IMR-90 (cell line): ENCODE results near the gene GRM6. TPM values are rescaled to one million over a fixed set of nuclear protein-coding genes. Genes with fewer than 3 reads are reported as not detected.

ENCODE experiments used
- ATAC-seq: fragments of 200-7000 bp; cut with Tn5 transposase; 2 replicates; pipeline ENCODE4 v1.9.1; 2020; ENCODE audit warnings: low read depth, mild to moderate bottlenecking, moderate library complexity
- BruUV-seq: library from RNA; stranded (reverse); fragments of 400-500 nt; replicated peaks from 2 replicates; lab custom pipeline; 2021; lab: Mats Ljungman, UMichigan
- CTCF ChIA-PET: fragments of 300-600 bp; formaldehyde crosslinking; extraction: SDS; loops from one replicate; lab custom pipeline; 2021; ENCODE audit warnings: antibody characterized with exemption; lab: Yijun Ruan, JAX
- POLR2A ChIA-PET: fragments of 300-600 bp; sonication (Branson Sonifier 250); formaldehyde crosslinking; loops from one replicate; lab custom pipeline; 2022; ENCODE audit warnings: antibody characterized with exemption; ENCODE audit not compliant: unreplicated experiment; lab: Charles Lee
- DNase-seq: peaks from one replicate; pipeline ENCODE4 v3.0.0; 2013
- H2AFZ ChIP-seq: replicated peaks from 2 replicates; pipeline ENCODE3; 2013; ENCODE audit warnings: low read length, mild to moderate bottlenecking; ENCODE audit not compliant: poor library complexity
- H2AK5ac ChIP-seq: 2 replicates; pipeline ENCODE4 v1.6.1; 2013; ENCODE audit warnings: low read depth, low read length, inconsistent platforms
- H2AK9ac ChIP-seq: replicated peaks from 2 replicates; pipeline ENCODE3; 2013; ENCODE audit warnings: mild to moderate bottlenecking, low read depth, low read length, moderate library complexity; ENCODE audit not compliant: poor library complexity
- H2BK120ac ChIP-seq: 2 replicates; pipeline ENCODE4 v1.6.1; 2013; ENCODE audit warnings: low read depth, low read length, inconsistent platforms
- H2BK15ac ChIP-seq: 3 replicates; pipeline ENCODE4 v1.6.1; 2013; ENCODE audit warnings: low read depth, low read length, inconsistent platforms
- H2BK20ac ChIP-seq: 2 replicates; pipeline ENCODE4 v1.6.1; 2013; ENCODE audit warnings: low read depth, mild to moderate bottlenecking, inconsistent platforms, low read length, moderate library complexity
- H2BK5ac ChIP-seq: 2 replicates; pipeline ENCODE4 v1.6.1; 2013; ENCODE audit warnings: mild to moderate bottlenecking, low read depth, low read length, inconsistent platforms; ENCODE audit not compliant: poor library complexity, severe bottlenecking
- H3K14ac ChIP-seq: replicated peaks from 2 replicates; pipeline ENCODE4 v1.6.1; 2013; ENCODE audit warnings: low read depth, low read length, inconsistent platforms
- H3K18ac ChIP-seq: 2 replicates; pipeline ENCODE4 v1.6.1; 2013; ENCODE audit warnings: low read depth, low read length, control low read depth
- H3K23ac ChIP-seq: 2 replicates; pipeline ENCODE4 v1.6.1; 2013; ENCODE audit warnings: low read depth, low read length, inconsistent platforms
- H3K27ac ChIP-seq: 2 replicates; pipeline ENCODE4 v1.5.1; 2013; ENCODE audit warnings: mild to moderate bottlenecking, control low read depth, low read length; ENCODE audit not compliant: insufficient read depth
- H3K27me3 ChIP-seq: 2 replicates; pipeline ENCODE4 v1.6.1; 2013; ENCODE audit warnings: low read length; ENCODE audit not compliant: control insufficient read depth, insufficient read depth
- H3K36me3 ChIP-seq: 2 replicates; pipeline ENCODE4 v1.6.1; 2013; ENCODE audit warnings: low read length, mixed read lengths; ENCODE audit not compliant: control insufficient read depth, insufficient read depth
- H3K4ac ChIP-seq: 2 replicates; pipeline ENCODE4 v1.6.1; 2013; ENCODE audit warnings: low read depth, low read length, inconsistent platforms
- H3K4me1 ChIP-seq: 2 replicates; pipeline ENCODE4 v1.6.1; 2013; ENCODE audit warnings: low read length, mixed read lengths; ENCODE audit not compliant: control insufficient read depth, insufficient read depth
- H3K4me2 ChIP-seq: 2 replicates; pipeline ENCODE4 v1.6.1; 2013; ENCODE audit warnings: low read depth, mild to moderate bottlenecking, control low read depth, low read length, moderate library complexity
- H3K4me3 ChIP-seq: 2 replicates; pipeline ENCODE4 v1.5.1; 2013; ENCODE audit warnings: low read depth, mild to moderate bottlenecking, control low read depth, low read length, moderate library complexity; ENCODE audit not compliant: insufficient read depth
- H3K56ac ChIP-seq: 2 replicates; pipeline ENCODE4 v1.6.1; 2013; ENCODE audit warnings: low read length, inconsistent platforms; ENCODE audit not compliant: insufficient read depth; ENCODE audit errors: extremely low read depth
- H3K79me1 ChIP-seq, 2 experiments: 2 replicates each; pipeline ENCODE4 v1.6.1; 2013; ENCODE audit warnings: low read length in 2 of 2, inconsistent platforms in 1 of 2, low read depth in 1 of 2
- H3K9ac ChIP-seq: 2 replicates; pipeline ENCODE4 v1.6.1; 2013; ENCODE audit warnings: low read depth, low read length, control low read depth
- H3K9me1 ChIP-seq: 2 replicates; pipeline ENCODE4 v1.6.1; 2013; ENCODE audit warnings: low read length, inconsistent platforms; ENCODE audit not compliant: insufficient read depth
- H3K9me3 ChIP-seq: 2 replicates; pipeline ENCODE4 v1.6.1; 2013; ENCODE audit warnings: low read length; ENCODE audit not compliant: control insufficient read depth, insufficient read depth
- H4K20me1 ChIP-seq: 2 replicates; pipeline ENCODE4 v1.6.1; 2013; ENCODE audit warnings: low read length, inconsistent platforms; ENCODE audit not compliant: insufficient read depth
- H4K5ac ChIP-seq: 2 replicates; pipeline ENCODE4 v1.6.1; 2013; ENCODE audit warnings: mild to moderate bottlenecking, low read depth, low read length, control low read depth
- H4K8ac ChIP-seq, 2 experiments: 2 replicates each; pipeline ENCODE4 v1.6.1; 2013; ENCODE audit warnings: low read depth in 2 of 2, low read length in 2 of 2, control low read depth in 1 of 2, inconsistent platforms in 1 of 2
- H4K91ac ChIP-seq: 2 replicates; pipeline ENCODE4 v1.6.1; 2013; ENCODE audit warnings: low read depth, low read length, inconsistent platforms; ENCODE audit not compliant: insufficient read depth
- BHLHE40 ChIP-seq: fragments of 150-350 bp; IDR thresholded peaks from 2 replicates; pipeline ENCODE4 v1.6.1; 2016; ENCODE audit warnings: mild to moderate bottlenecking, low read depth, low read length
- CEBPB ChIP-seq: IDR thresholded peaks from 2 replicates; pipeline ENCODE4 v1.6.1; 2012; ENCODE audit warnings: low read depth, low read length, improper control_type of control experiment
- CHD1 ChIP-seq: IDR thresholded peaks from 2 replicates; pipeline ENCODE4 v1.6.1; 2012; ENCODE audit warnings: low read depth, low read length, improper control_type of control experiment
- FOS ChIP-seq: fragments of 150-350 bp; IDR thresholded peaks from 2 replicates; pipeline ENCODE4 v1.6.1; 2016; ENCODE audit warnings: low read depth, low read length
- MAFK ChIP-seq: IDR thresholded peaks from 2 replicates; pipeline ENCODE4 v1.6.1; 2012; ENCODE audit warnings: low read depth, low read length, improper control_type of control experiment
- MAZ ChIP-seq: IDR thresholded peaks from 2 replicates; pipeline ENCODE4 v1.6.1; 2012; ENCODE audit warnings: low read depth, mild to moderate bottlenecking, low read length, improper control_type of control experiment, moderate library complexity, borderline replicate concordance
- MXI1 ChIP-seq: IDR thresholded peaks from 2 replicates; pipeline ENCODE4 v1.6.1; 2012; ENCODE audit warnings: low read depth, mild to moderate bottlenecking, low read length, moderate library complexity, borderline replicate concordance
- NFE2L2 ChIP-seq: fragments of 150-350 bp; IDR thresholded peaks from 2 replicates; pipeline ENCODE4 v1.6.1; 2016; ENCODE audit warnings: low read depth, mild to moderate bottlenecking, low read length
- POLR2A ChIP-seq: IDR thresholded peaks from 2 replicates; pipeline ENCODE4 v1.6.1; 2012; ENCODE audit warnings: mild to moderate bottlenecking, low read depth, low read length
- RAD21 ChIP-seq: IDR thresholded peaks from 2 replicates; pipeline ENCODE4 v1.6.1; 2012; ENCODE audit warnings: low read length, improper control_type of control experiment
- RCOR1 ChIP-seq: IDR thresholded peaks from 2 replicates; pipeline ENCODE4 v1.6.1; 2012; ENCODE audit warnings: mild to moderate bottlenecking, low read length, improper control_type of control experiment; ENCODE audit not compliant: insufficient replicate concordance
- RFX5 ChIP-seq: IDR thresholded peaks from 2 replicates; pipeline ENCODE4 v1.8.0; 2012; ENCODE audit warnings: low read depth, mild to moderate bottlenecking, low read length, moderate library complexity
- SMC3 ChIP-seq: fragments of 150-350 bp; IDR thresholded peaks from 2 replicates; pipeline ENCODE4 v1.6.1; 2016; ENCODE audit warnings: low read depth, mild to moderate bottlenecking, antibody characterized with exemption, low read length, moderate library complexity
- WGBS, 2 experiments: methylation state at CpG; one replicate each; pipeline versions ENCODE4 v1.1.5 to v1.1.7; 2013; ENCODE audit warnings: missing lambda C conversion rate in 2 of 2; ENCODE audit not compliant: insufficient read length in 1 of 2; ENCODE audit errors: extremely low coverage in 2 of 2; 5-methylcytosine and 5-hydroxymethylcytosine counted together
- dilution Hi-C: fragments of 300-500 bp; cut with HindIII; formaldehyde crosslinking; loops from one replicate; pipeline ENCODE4 v1.14.3; 2018; ENCODE audit warnings: low sequenced_read_pairs; ENCODE audit not compliant: unreplicated experiment
- in situ Hi-C: fragments of 300-500 bp; cut with MboI; formaldehyde crosslinking; loops from 3 replicates; pipeline ENCODE4 v1.14.3; 2019; ENCODE audit warnings: low sequenced_read_pairs, inconsistent platforms, mixed read lengths
- intact Hi-C: fragments of 100-400 bp; cut with micrococcal nuclease; formaldehyde crosslinking; loops from 2 replicates; pipeline ENCODE4 v1.10.0; 2022
- polyA plus RNA-seq, 3 experiments: library from polyadenylated mRNA; depleted of rRNA; stranded (reverse); fragments of >200 nt; gene quantifications; 2 replicates each; pipeline ENCODE4 v1.2.3, GENCODE V29; 2012; ENCODE audit warnings: low replicate concordance in 1 of 3
- total RNA-seq: library from RNA; depleted of rRNA; stranded (reverse); fragments of >200 nt; gene quantifications from 2 replicates; pipeline ENCODE4 v1.2.3, GENCODE V29; 2012
- TF ChIP-seq, protein P1 (sequence below): fragments of 150-350 bp; IDR thresholded peaks from 2 replicates; pipeline ENCODE4 v1.6.1; 2017; ENCODE audit warnings: mild to moderate bottlenecking, antibody characterized with exemption, low read length, low read depth
- TF ChIP-seq, protein P2 (sequence below): conservative IDR thresholded peaks from 2 replicates; pipeline ENCODE4 v1.5.1; 2012; ENCODE audit warnings: mild to moderate bottlenecking, low read depth, low read length, improper control_type of control experiment
- TF ChIP-seq, protein P3 (sequence below): fragments of 150-350 bp; IDR thresholded peaks from 2 replicates; pipeline ENCODE4 v1.6.1; 2016; ENCODE audit warnings: low read depth, mild to moderate bottlenecking, low read length, moderate library complexity, borderline replicate concordance

Gene GRM6
- total and polyA plus RNA-seq, 2 of the 4 experiments (the other 2 are of a cell fraction), result not detected

DNA sequence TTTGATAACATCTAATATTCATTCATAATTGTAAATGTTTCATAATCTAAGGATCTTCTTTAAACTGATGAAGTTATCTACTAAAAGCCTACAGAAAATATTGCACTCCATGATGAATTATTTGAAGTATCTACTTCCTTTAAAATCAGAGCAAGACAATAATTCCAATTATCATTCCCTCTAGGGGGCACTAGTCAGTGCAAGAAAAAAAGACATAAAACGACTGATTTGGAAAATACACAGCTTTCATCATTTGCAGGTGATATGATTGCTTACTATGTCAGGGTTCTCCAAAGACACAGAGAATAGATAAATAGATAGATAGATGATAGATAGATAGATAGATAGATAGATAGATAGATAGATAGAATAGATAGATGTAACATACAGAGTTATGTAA, 13.5 kb upstream of the GRM6 start:
- Histone ChIP-seq H3K9me3 (no peaks in the 10 kb centered on the region; the same call in 1 of the 2 replicates), H2AK9ac (no peak overlapping the region), H4K91ac (no peak overlapping the region), H3K56ac (no peak overlapping the region), H3K18ac (no peak overlapping the region), H3K4me2 (no peak overlapping the region), H2BK5ac (no peak overlapping the region), H3K23ac (no peak overlapping the region), H3K27ac (no peak overlapping the region), H3K14ac (no peak overlapping the region), H3K9me1 (no peaks in the 10 kb centered on the region), H2BK15ac (no peak overlapping the region), H3K4me1 (no peaks in the 10 kb centered on the region), H4K5ac (no peak overlapping the region), H3K27me3 (no peaks in the 10 kb centered on the region), H4K8ac (no peak overlapping the region), H3K9ac (no peak overlapping the region), H2BK120ac (no peak overlapping the region), H3K4ac (no peak overlapping the region), H2BK20ac (no peak overlapping the region), H2AFZ (no peak overlapping the region), H2AK5ac (no peak overlapping the region), H3K4me3 (no peak overlapping the region), H3K36me3 (no peaks in the 10 kb centered on the region), H3K79me1 (no peaks in the 10 kb centered on the region), H4K20me1 (no peaks in the 10 kb centered on the region)
- TF ChIP-seq, protein P1, sequence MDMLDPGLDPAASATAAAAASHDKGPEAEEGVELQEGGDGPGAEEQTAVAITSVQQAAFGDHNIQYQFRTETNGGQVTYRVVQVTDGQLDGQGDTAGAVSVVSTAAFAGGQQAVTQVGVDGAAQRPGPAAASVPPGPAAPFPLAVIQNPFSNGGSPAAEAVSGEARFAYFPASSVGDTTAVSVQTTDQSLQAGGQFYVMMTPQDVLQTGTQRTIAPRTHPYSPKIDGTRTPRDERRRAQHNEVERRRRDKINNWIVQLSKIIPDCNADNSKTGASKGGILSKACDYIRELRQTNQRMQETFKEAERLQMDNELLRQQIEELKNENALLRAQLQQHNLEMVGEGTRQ, result no peak
- TF ChIP-seq FOS (no peak), MXI1 (no peak), RFX5 (no peak), POLR2A (no peak), MAZ (no peak), CEBPB (no peak), BHLHE40 (no peak), RAD21 (no peak), MAFK (no peak), CHD1 (no peak), SMC3 (no peak), RCOR1 (no peak), NFE2L2 (no peak)
- TF ChIP-seq, protein P2, sequence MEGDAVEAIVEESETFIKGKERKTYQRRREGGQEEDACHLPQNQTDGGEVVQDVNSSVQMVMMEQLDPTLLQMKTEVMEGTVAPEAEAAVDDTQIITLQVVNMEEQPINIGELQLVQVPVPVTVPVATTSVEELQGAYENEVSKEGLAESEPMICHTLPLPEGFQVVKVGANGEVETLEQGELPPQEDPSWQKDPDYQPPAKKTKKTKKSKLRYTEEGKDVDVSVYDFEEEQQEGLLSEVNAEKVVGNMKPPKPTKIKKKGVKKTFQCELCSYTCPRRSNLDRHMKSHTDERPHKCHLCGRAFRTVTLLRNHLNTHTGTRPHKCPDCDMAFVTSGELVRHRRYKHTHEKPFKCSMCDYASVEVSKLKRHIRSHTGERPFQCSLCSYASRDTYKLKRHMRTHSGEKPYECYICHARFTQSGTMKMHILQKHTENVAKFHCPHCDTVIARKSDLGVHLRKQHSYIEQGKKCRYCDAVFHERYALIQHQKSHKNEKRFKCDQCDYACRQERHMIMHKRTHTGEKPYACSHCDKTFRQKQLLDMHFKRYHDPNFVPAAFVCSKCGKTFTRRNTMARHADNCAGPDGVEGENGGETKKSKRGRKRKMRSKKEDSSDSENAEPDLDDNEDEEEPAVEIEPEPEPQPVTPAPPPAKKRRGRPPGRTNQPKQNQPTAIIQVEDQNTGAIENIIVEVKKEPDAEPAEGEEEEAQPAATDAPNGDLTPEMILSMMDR, result no peak; the same call in 1 of the 2 replicates
- TF ChIP-seq, protein P3, sequence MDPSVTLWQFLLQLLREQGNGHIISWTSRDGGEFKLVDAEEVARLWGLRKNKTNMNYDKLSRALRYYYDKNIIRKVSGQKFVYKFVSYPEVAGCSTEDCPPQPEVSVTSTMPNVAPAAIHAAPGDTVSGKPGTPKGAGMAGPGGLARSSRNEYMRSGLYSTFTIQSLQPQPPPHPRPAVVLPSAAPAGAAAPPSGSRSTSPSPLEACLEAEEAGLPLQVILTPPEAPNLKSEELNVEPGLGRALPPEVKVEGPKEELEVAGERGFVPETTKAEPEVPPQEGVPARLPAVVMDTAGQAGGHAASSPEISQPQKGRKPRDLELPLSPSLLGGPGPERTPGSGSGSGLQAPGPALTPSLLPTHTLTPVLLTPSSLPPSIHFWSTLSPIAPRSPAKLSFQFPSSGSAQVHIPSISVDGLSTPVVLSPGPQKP, result no peak
- ChIA-PET CTCF (no interaction called here), POLR2A (no interaction called here)
- WGBS, 2 experiments, result no CpG with 5 or more reads among the region's 1 CpG
- BruUV-seq, result no TSS peak
- dilution Hi-C loops, result no loop called here
- in situ Hi-C loops, result no loop called here
- intact Hi-C loops, result no loop called here
- ATAC-seq (no peak), DNase-seq (no peak)
